PFSK-1 (cell line): Measurements from ENCODE around the gene MTF1.

Experiments
- POLR2AphosphoS5 ChIP-seq: IDR thresholded peaks from 2 replicates; pipeline ENCODE4 v1.6.1; 2012; ENCODE audit warnings: low read depth, mild to moderate bottlenecking, control low read depth, low read length, moderate library complexity
- TF ChIP-seq, protein P1 (sequence below), 2 experiments: IDR thresholded peaks; 2 replicates each; pipeline versions ENCODE4 v1.6.1 to v1.8.0; 2011 to 2012; ENCODE audit warnings: low read depth in 2 of 2, low read length in 2 of 2, control low read depth in 1 of 2, inconsistent platforms in 1 of 2, mild to moderate bottlenecking in 1 of 2, moderate library complexity in 1 of 2; ENCODE audit not compliant: insufficient read depth in 1 of 2

DNA sequence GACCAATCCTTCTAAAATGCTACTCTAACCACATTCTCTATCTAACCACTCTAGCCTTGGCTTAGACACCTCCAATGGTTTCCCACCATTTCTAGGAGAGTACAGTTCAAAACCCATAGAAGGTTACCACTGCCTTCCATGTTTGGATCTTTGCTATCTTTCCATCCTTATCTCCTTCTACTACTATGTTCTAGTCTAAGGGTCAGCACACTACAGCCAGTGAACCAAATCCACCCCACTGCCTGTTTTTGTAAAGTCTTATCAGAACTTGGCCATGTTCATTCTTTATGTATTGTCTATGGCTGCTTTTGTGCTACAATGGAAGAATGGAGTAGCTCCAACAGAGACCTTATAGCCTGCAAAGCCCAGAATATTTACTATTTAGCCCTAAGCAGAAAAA, 6.2 kb downstream of the MTF1 start:
- TF ChIP-seq, protein P1, sequence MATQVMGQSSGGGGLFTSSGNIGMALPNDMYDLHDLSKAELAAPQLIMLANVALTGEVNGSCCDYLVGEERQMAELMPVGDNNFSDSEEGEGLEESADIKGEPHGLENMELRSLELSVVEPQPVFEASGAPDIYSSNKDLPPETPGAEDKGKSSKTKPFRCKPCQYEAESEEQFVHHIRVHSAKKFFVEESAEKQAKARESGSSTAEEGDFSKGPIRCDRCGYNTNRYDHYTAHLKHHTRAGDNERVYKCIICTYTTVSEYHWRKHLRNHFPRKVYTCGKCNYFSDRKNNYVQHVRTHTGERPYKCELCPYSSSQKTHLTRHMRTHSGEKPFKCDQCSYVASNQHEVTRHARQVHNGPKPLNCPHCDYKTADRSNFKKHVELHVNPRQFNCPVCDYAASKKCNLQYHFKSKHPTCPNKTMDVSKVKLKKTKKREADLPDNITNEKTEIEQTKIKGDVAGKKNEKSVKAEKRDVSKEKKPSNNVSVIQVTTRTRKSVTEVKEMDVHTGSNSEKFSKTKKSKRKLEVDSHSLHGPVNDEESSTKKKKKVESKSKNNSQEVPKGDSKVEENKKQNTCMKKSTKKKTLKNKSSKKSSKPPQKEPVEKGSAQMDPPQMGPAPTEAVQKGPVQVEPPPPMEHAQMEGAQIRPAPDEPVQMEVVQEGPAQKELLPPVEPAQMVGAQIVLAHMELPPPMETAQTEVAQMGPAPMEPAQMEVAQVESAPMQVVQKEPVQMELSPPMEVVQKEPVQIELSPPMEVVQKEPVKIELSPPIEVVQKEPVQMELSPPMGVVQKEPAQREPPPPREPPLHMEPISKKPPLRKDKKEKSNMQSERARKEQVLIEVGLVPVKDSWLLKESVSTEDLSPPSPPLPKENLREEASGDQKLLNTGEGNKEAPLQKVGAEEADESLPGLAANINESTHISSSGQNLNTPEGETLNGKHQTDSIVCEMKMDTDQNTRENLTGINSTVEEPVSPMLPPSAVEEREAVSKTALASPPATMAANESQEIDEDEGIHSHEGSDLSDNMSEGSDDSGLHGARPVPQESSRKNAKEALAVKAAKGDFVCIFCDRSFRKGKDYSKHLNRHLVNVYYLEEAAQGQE (IDR thresholded peaks at IDR 0.05; ENCODE audit: insufficient read depth in 1 of 2, low read depth in 2 of 2, low read length in 2 of 2): no peak
- TF ChIP-seq POLR2AphosphoS5: no peak
